Measurements from ENCODE around the gene SHROOM4. TPM values are rescaled to one million over a fixed set of nuclear protein-coding genes. Genes with fewer than 3 reads are reported as not detected.

The SHROOM4 gene
- total RNA-seq, 1 donor from 2014 or later: 6.1 TPM

GRCh38 chrX:50852524-50852923, 38.5 kb upstream of the SHROOM4 start:
- no peaks in the 10 kb centered on the region for H3K27me3 ChIP-seq (ENCODE audit: control insufficient read depth, insufficient read depth, low read length)
- no peak overlapping the region for H3K4me3 ChIP-seq (ENCODE audit: low read depth, low read length)
- no peak for DNase-seq (ENCODE audit: low read depth)
- H3K36me3 ChIP-seq (ENCODE audit: control insufficient read depth, insufficient read depth, low read length): no peaks in the 10 kb centered on the region
- no peak for TF ChIP-seq CTCF (IDR thresholded peaks at IDR 0.05; ENCODE audit: insufficient read depth, low read length, poor library complexity, severe bottlenecking)

- no peak for TF ChIP-seq CTCF (IDR thresholded peaks at IDR 0.05; ENCODE audit: insufficient read depth, low read length, poor library complexity, severe bottlenecking)
- Histone ChIP-seq H3K4me3 (ENCODE audit: low read depth, low read length) (no peak overlapping the region), H3K36me3 (ENCODE audit: control insufficient read depth, insufficient read depth, low read length) (no peaks in the 10 kb centered on the region), H3K27me3 (ENCODE audit: control insufficient read depth, insufficient read depth, low read length) (no peaks in the 10 kb centered on the region)
- no peak for DNase-seq (ENCODE audit: low read depth)
Measured at GRCh38 chrX:50842221-50842620, 28.2 kb upstream of the SHROOM4 start.

GRCh38 chrX:50839730-50840129, 25.7 kb upstream of the SHROOM4 start:
- TF ChIP-seq CTCF (IDR thresholded peaks at IDR 0.05; ENCODE audit: insufficient read depth, low read length, poor library complexity, severe bottlenecking): no peak
- no peaks in the 10 kb centered on the region for H3K36me3 ChIP-seq (ENCODE audit: control insufficient read depth, insufficient read depth, low read length)
- DNase-seq (ENCODE audit: low read depth): no peak

GRCh38 chrX:50838820-50839600, 25.0 kb upstream of the SHROOM4 start:
- DNase-seq (ENCODE audit: low read depth): peak; percentile 44
- Histone ChIP-seq H3K27me3 (ENCODE audit: control insufficient read depth, insufficient read depth, low read length) (no peaks in the 10 kb centered on the region), H3K36me3 (ENCODE audit: control insufficient read depth, insufficient read depth, low read length) (no peaks in the 10 kb centered on the region), H3K4me3 (ENCODE audit: low read depth, low read length) (no peak overlapping the region)
- TF ChIP-seq CTCF (IDR thresholded peaks at IDR 0.05; ENCODE audit: insufficient read depth, low read length, poor library complexity, severe bottlenecking): no peak

More at GRCh38 chrX:50839730-50840129, 25.7 kb upstream of the SHROOM4 start:
- Histone ChIP-seq H3K4me3 (ENCODE audit: low read depth, low read length) (no peak overlapping the region), H3K27me3 (ENCODE audit: control insufficient read depth, insufficient read depth, low read length) (no peaks in the 10 kb centered on the region)

GRCh38 chrX:50827996-50828395, 14.0 kb upstream of the SHROOM4 start:
- peak; percentile 65 for DNase-seq (ENCODE audit: low read depth)
- no peaks in the 10 kb centered on the region for H3K36me3 ChIP-seq (ENCODE audit: control insufficient read depth, insufficient read depth, low read length)
- H3K27me3 ChIP-seq (ENCODE audit: control insufficient read depth, insufficient read depth, low read length): no peaks in the 10 kb centered on the region
- H3K4me3 ChIP-seq (ENCODE audit: low read depth, low read length): no peak overlapping the region
- TF ChIP-seq CTCF (IDR thresholded peaks at IDR 0.05; ENCODE audit: insufficient read depth, low read length, poor library complexity, severe bottlenecking): no peak

- Histone ChIP-seq H3K4me3 (ENCODE audit: low read depth, low read length) (no peak overlapping the region), H3K27me3 (ENCODE audit: control insufficient read depth, insufficient read depth, low read length) (no peaks in the 10 kb centered on the region), H3K36me3 (ENCODE audit: control insufficient read depth, insufficient read depth, low read length) (no peaks in the 10 kb centered on the region)
- no peak for TF ChIP-seq CTCF (IDR thresholded peaks at IDR 0.05; ENCODE audit: insufficient read depth, low read length, poor library complexity, severe bottlenecking)
- DNase-seq (ENCODE audit: low read depth): no peak
Measured at GRCh38 chrX:50825825-50826224, 11.8 kb upstream of the SHROOM4 start.

Measured in kidney epithelial cell (primary cell).